ENCODE results near the gene SMTNL2. TPM values are rescaled to one million over a fixed set of nuclear protein-coding genes. Genes with fewer than 3 reads are reported as not detected.
A peak's percentile ranks its signal among the peaks of the same experiment; 100 is the strongest.

Gene SMTNL2
- total and polyA plus RNA-seq, 2 donors (not counting 1 experiment from before 2014, with no cell fraction given) = 0.17 to 0.99 TPM

- Histone ChIP-seq H3K27me3 (ENCODE audit: control insufficient read depth, insufficient read depth, low read length) (peaks cover 4% of the 10 kb centered on the region), H3K36me3 (ENCODE audit: control insufficient read depth, insufficient read depth, low read length) (no peaks in the 10 kb centered on the region), H3K27ac (ENCODE audit: insufficient read depth, low read length) (no peak overlapping the region), H3K4me3 (replicated peaks in 1 of 4; ENCODE audit: control extremely low read depth in 1 of 4, insufficient read depth in 1 of 4, low read depth in 3 of 4, low read length in 4 of 4) (no peak overlapping the region), H4K20me1 (ENCODE audit: control insufficient read depth, extremely low read depth, insufficient read depth, low read length) (no peaks in the 10 kb centered on the region), H3K9me3 (ENCODE audit: control insufficient read depth, insufficient read depth, low read depth, low read length) (no peaks in the 10 kb centered on the region), H2AFZ (ENCODE audit: low read length) (no peak overlapping the region), H3K4me1 (ENCODE audit: control insufficient read depth, extremely low read depth, insufficient read depth, low read length) (no peaks in the 10 kb centered on the region), H3K79me2 (ENCODE audit: control insufficient read depth, insufficient read depth, low read length) (no peaks in the 10 kb centered on the region), H3K9ac (ENCODE audit: insufficient read depth, low read length) (no peak overlapping the region), H3K4me2 (ENCODE audit: extremely low read depth, insufficient read depth, low read length) (no peak overlapping the region)
- TF ChIP-seq EZH2 (IDR thresholded peaks at IDR 0.05; ENCODE audit: low read length, missing control alignments) (no peak), CTCF (conservative IDR thresholded peaks at IDR 0.05 in 1 of 2, IDR thresholded peaks at IDR 0.05 in 1 of 2; ENCODE audit: low read depth in 1 of 2, low read length in 2 of 2) (no peak)
- peak; percentile 25 to 69 for DNase-seq (ENCODE audit: low read depth in 2 of 2)
Observed at GRCh38 chr17:4591529-4591928, 7.2 kb downstream of the SMTNL2 start.

GRCh38 chr17:4592240-4593005 lies 8.1 kb downstream of the SMTNL2 start:
- no peaks in the 10 kb centered on the region for H3K4me1 ChIP-seq (ENCODE audit: control insufficient read depth, extremely low read depth, insufficient read depth, low read length)
- H3K27me3 ChIP-seq (ENCODE audit: control insufficient read depth, insufficient read depth, low read length) = no peaks in the 10 kb centered on the region
- no peaks in the 10 kb centered on the region for H3K36me3 ChIP-seq (ENCODE audit: control insufficient read depth, insufficient read depth, low read length)
- H2AFZ ChIP-seq (ENCODE audit: low read length) = no peak overlapping the region
- H3K79me2 ChIP-seq (ENCODE audit: control insufficient read depth, insufficient read depth, low read length) = no peaks in the 10 kb centered on the region
- H4K20me1 ChIP-seq (ENCODE audit: control insufficient read depth, extremely low read depth, insufficient read depth, low read length) = no peaks in the 10 kb centered on the region
- no peak for DNase-seq (ENCODE audit: low read depth in 2 of 2)
- TF ChIP-seq CTCF (conservative IDR thresholded peaks at IDR 0.05 in 1 of 2, IDR thresholded peaks at IDR 0.05 in 1 of 2; ENCODE audit: low read depth in 1 of 2, low read length in 2 of 2) (no peak), EZH2 (IDR thresholded peaks at IDR 0.05; ENCODE audit: low read length, missing control alignments) (no peak)
- H3K9ac ChIP-seq (ENCODE audit: insufficient read depth, low read length) = no peak overlapping the region
- H3K4me3 ChIP-seq (replicated peaks in 1 of 4; ENCODE audit: control extremely low read depth in 1 of 4, insufficient read depth in 1 of 4, low read depth in 3 of 4, low read length in 4 of 4) = no peak overlapping the region
- no peak overlapping the region for H3K4me2 ChIP-seq (ENCODE audit: extremely low read depth, insufficient read depth, low read length)
- no peaks in the 10 kb centered on the region for H3K9me3 ChIP-seq (ENCODE audit: control insufficient read depth, insufficient read depth, low read depth, low read length)
- no peak overlapping the region for H3K27ac ChIP-seq (ENCODE audit: insufficient read depth, low read length)

DNA sequence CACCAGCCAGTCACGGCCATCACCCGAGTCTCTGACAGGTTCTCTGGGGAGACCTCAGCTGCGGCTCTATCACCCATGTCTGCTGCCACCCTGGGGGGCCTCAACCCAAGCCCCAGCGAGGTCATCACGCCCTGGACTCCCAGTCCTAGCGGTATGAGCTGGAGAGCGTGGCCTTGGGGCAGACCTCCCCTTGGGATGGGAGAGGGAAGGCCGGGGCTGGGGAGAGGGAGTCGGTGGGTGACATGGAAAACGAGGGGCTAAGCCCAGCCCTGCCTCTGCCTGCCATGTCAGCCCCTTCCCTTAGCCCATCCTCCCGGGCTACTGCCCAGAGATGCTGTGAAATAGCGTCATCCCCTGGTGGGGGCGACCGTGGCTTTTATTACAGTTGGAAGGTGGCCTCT lies 8.7 kb downstream of the SMTNL2 start:
- peaks cover 3% of the 10 kb centered on the region for H3K27me3 ChIP-seq (ENCODE audit: control insufficient read depth, insufficient read depth, low read length)
- no peak for DNase-seq (ENCODE audit: low read depth in 2 of 2)

More for the DNA sequence above, 8.7 kb downstream of the SMTNL2 start:
- Histone ChIP-seq H3K9ac (ENCODE audit: insufficient read depth, low read length) (no peak overlapping the region), H3K4me2 (ENCODE audit: extremely low read depth, insufficient read depth, low read length) (no peak overlapping the region), H3K9me3 (ENCODE audit: control insufficient read depth, insufficient read depth, low read depth, low read length) (no peaks in the 10 kb centered on the region), H2AFZ (ENCODE audit: low read length) (no peak overlapping the region), H3K4me3 (replicated peaks in 1 of 4; ENCODE audit: control extremely low read depth in 1 of 4, insufficient read depth in 1 of 4, low read depth in 3 of 4, low read length in 4 of 4) (no peak overlapping the region), H3K79me2 (ENCODE audit: control insufficient read depth, insufficient read depth, low read length) (no peaks in the 10 kb centered on the region), H3K36me3 (ENCODE audit: control insufficient read depth, insufficient read depth, low read length) (no peaks in the 10 kb centered on the region), H3K4me1 (ENCODE audit: control insufficient read depth, extremely low read depth, insufficient read depth, low read length) (no peaks in the 10 kb centered on the region), H4K20me1 (ENCODE audit: control insufficient read depth, extremely low read depth, insufficient read depth, low read length) (no peaks in the 10 kb centered on the region), H3K27ac (ENCODE audit: insufficient read depth, low read length) (no peak overlapping the region)
- TF ChIP-seq EZH2 (IDR thresholded peaks at IDR 0.05; ENCODE audit: low read length, missing control alignments) = no peak
- TF ChIP-seq CTCF (conservative IDR thresholded peaks at IDR 0.05 in 1 of 2, IDR thresholded peaks at IDR 0.05 in 1 of 2; ENCODE audit: low read depth in 1 of 2, low read length in 2 of 2) = no peak
